Measurements from ENCODE around the gene LIMS1. TPM values are rescaled to one million over a fixed set of nuclear protein-coding genes. Genes with fewer than 3 reads are reported as not detected.

The LIMS1 gene
- total RNA-seq, 2 donors from 2014 or later = 104 to 122 TPM

DNA sequence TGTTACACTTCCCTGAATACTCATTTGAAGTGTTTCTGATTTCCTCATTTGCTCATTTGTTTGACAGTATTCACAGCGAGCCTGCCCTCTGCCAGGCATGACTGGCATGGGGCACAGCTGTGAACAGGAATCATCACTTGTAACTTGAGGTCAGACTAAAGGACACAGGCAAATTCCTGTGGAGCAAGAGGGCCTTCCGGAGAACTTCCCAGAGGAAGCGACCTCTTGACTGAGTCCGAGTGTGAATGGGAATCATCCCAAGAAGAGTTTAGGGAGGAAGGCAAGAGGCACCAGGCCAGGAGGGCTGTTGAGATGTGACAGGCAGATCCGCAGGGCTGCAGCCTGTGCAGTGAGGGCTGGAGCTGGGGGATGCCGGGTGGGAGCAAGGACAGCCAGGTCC, 45.4 kb downstream of the LIMS1 start:
- no peak for ATAC-seq (replicated peaks in 1 of 2)
- H3K27me3 Mint-ChIP-seq (ENCODE audit: low read depth) = no peaks in the 10 kb centered on the region
- H3K9me3 Mint-ChIP-seq = no peaks in the 10 kb centered on the region
- peaks cover 65% of the 10 kb centered on the region for H3K4me1 Mint-ChIP-seq (ENCODE audit: low read depth)
- peaks cover 0 to 1% of the 10 kb centered on the region in 2 donors for H3K36me3 Mint-ChIP-seq (ENCODE audit: insufficient read depth in 2 of 2)
- peak overlapping the region; percentile 48 to 65 for H3K4me3 Mint-ChIP-seq
- DNase-seq = no peak
- H3K27ac Mint-ChIP-seq = no peak overlapping the region

DNA sequence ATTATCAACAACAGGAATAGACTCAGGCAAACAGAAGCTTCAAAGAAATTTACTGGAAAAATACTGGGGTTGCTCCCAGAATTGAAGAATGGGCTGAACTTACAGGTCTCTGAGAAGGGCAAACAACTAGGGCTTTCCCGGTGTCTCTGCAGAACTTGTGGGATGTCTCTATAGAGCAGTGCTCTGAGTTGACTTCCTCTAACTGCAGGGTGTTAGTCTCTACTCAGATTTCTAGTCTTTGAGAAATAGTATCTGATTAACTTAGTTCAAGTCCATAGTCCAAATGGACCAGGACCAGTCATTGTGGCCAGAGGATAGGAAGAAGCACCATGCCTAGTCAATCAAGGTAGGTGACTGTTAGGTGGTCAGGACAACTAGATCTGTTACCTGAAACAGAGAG, 45.8 kb downstream of the LIMS1 start:
- Mint-ChIP-seq H3K27ac (peak overlapping the region; percentile 95), H3K27me3 (ENCODE audit: low read depth) (no peaks in the 10 kb centered on the region), H3K4me1 (ENCODE audit: low read depth) (peaks cover 61% of the 10 kb centered on the region), H3K9me3 (no peaks in the 10 kb centered on the region), H3K36me3 (ENCODE audit: insufficient read depth in 2 of 2) (peaks cover 0 to 1% of the 10 kb centered on the region in 2 donors), H3K4me3 (peak overlapping the region; percentile 41 to 65)
- DNase-seq (no peak), ATAC-seq (replicated peaks in 1 of 2) (peak in 1 of 2 donors; percentile 1)

DNA sequence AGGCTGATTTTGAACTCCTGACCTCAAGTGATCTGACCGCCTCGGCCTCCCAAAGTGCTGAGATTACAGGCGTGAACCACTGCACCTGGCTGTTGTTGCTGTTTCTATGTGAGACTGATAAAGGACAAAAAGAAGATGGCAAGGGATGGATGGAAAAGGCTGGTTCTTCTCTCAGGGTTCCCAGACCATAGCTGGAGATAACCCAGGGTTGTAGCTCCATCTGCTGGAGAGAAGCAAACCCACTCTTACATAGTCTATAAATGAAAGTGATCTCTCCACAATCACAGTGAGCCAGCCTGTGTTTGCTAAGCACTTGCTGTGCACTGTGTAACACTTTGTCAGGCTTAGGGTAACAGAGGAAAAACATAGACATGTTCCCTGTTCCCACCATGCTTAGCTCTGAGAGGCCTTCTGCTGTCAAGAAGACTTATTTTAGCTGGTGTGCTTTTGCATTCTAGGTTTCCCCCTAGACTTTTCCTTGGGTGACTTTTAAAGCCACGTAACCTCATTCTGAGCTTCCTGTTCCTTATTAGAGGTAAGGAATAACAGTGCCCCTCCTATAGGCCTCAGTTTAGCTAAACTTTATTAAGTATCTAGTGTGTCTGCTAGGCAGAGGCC, 49.7 kb downstream of the LIMS1 start:
- peaks cover 55% of the 10 kb centered on the region for H3K4me1 Mint-ChIP-seq (ENCODE audit: low read depth)
- no peaks in the 10 kb centered on the region for H3K27me3 Mint-ChIP-seq (ENCODE audit: low read depth)
- H3K9me3 Mint-ChIP-seq = no peaks in the 10 kb centered on the region
- DNase-seq (peak; percentile 44 to 68), ATAC-seq (replicated peaks in 1 of 2) (peak; percentile 73 to 77)
- peaks cover 0 to 1% of the 10 kb centered on the region in 2 donors for H3K36me3 Mint-ChIP-seq (ENCODE audit: insufficient read depth in 2 of 2)
- H3K27ac Mint-ChIP-seq = peak overlapping the region; percentile 33
- peak overlapping the region in 1 of 2 donors; percentile 33 for H3K4me3 Mint-ChIP-seq

DNA sequence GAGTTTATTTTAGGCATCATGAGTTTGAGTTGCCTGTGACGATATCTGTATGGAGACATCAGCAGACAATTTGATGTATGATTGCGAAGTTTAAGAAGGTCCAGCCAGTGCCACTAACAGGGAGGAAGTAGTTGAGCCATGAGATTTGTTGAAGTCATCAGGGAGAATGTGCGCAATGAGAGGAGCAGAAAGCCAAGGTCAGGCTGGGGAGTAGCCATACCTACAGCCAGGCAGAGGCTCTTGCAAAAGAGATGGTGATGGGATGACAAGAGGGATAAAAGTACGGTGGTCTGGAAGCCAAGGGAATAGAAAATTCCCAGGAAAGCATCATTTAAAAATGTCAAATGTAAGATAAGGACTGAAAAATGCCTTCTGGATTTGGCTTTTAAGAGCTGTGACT, 51.2 kb downstream of the LIMS1 start:
- peaks cover 0 to 1% of the 10 kb centered on the region in 2 donors for H3K36me3 Mint-ChIP-seq (ENCODE audit: insufficient read depth in 2 of 2)
- no peak overlapping the region for H3K27ac Mint-ChIP-seq

DNA sequence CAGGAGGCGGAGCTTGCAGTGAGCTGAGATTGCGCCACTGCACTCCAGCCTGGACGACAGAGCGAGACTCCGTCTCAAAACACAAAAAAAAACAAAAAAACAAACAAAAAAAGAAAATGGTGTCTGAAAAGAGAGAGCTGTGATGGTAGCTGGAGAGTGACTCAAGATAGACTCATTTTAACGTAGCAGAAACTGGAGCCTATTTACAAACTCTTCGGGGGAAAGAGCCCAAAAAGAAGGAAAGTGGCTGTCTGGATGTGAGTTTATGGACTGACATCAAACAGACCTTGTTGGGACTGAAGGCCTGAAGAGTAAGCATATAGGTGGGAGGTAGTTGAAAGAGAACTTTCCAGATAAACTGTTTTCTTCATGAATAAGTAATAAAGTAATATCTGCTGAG, 51.8 kb downstream of the LIMS1 start:
- Mint-ChIP-seq H3K36me3 (ENCODE audit: insufficient read depth in 2 of 2) (peaks cover 0 to under 1% of the 10 kb centered on the region in 2 donors), H3K9me3 (no peaks in the 10 kb centered on the region), H3K27ac (no peak overlapping the region), H3K4me1 (ENCODE audit: low read depth) (peaks cover 58% of the 10 kb centered on the region), H3K27me3 (ENCODE audit: low read depth) (no peaks in the 10 kb centered on the region), H3K4me3 (no peak overlapping the region)
- no peak for DNase-seq
- no peak for ATAC-seq (replicated peaks in 1 of 2)

More for the DNA sequence above, 51.2 kb downstream of the LIMS1 start:
- Mint-ChIP-seq H3K4me1 (ENCODE audit: low read depth) (peaks cover 58% of the 10 kb centered on the region), H3K4me3 (no peak overlapping the region), H3K9me3 (no peaks in the 10 kb centered on the region), H3K27me3 (ENCODE audit: low read depth) (no peaks in the 10 kb centered on the region)
- ATAC-seq (replicated peaks in 1 of 2) (no peak), DNase-seq (no peak)

DNA sequence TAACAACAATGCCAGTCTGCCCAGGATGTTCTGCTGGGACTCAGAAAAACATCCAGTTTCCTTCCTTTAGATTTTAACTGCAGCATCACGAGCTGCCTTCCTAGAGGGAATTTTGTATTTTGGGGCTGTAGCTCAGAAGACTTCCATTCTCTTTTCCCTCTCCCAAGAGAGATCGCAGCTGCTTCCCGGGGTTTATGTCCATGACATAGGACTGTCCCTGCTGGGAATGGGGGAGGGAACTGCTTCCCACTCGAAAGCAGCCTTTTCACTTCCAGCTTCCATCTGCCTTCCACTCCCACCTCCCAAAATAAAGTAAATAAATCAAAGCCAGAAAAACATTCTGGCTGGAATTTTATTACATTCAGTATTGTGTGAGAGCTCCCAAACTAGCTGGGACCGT, 52.4 kb downstream of the LIMS1 start:
- no peaks in the 10 kb centered on the region for H3K27me3 Mint-ChIP-seq (ENCODE audit: low read depth)
- H3K9me3 Mint-ChIP-seq = no peaks in the 10 kb centered on the region
- DNase-seq = no peak
- no peak for ATAC-seq (replicated peaks in 1 of 2)
- H3K27ac Mint-ChIP-seq = no peak overlapping the region
- H3K4me1 Mint-ChIP-seq (ENCODE audit: low read depth) = peaks cover 53% of the 10 kb centered on the region
- H3K36me3 Mint-ChIP-seq (ENCODE audit: insufficient read depth in 2 of 2) = peaks cover 0 to 2% of the 10 kb centered on the region in 2 donors
- no peak overlapping the region for H3K4me3 Mint-ChIP-seq

DNA sequence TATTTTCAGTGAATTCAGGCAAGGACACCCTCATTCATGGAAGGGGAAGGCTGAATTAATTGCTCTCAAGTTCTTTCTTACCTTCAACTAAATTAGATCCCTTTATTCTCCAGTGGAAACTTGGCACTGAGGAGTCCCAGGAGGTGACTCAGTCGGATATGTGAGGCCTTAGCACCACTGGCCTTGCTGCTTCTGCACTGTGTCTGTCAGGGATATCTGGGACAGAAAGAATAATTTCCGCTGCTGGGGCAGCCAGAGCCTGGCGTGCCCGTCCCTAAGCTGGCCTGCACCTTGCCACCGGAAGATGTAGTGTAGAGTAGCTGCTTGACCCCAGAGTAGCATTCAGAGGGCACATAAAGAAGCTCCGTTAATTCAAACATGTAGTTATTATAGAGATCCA, 53.4 kb downstream of the LIMS1 start:
- Mint-ChIP-seq H3K9me3 (no peaks in the 10 kb centered on the region), H3K27ac (no peak overlapping the region), H3K4me3 (no peak overlapping the region), H3K4me1 (ENCODE audit: low read depth) (peaks cover 48% of the 10 kb centered on the region), H3K27me3 (ENCODE audit: low read depth) (no peaks in the 10 kb centered on the region), H3K36me3 (ENCODE audit: insufficient read depth in 2 of 2) (peaks cover 0 to 2% of the 10 kb centered on the region in 2 donors)
- ATAC-seq (replicated peaks in 1 of 2) (no peak), DNase-seq (no peak)

DNA sequence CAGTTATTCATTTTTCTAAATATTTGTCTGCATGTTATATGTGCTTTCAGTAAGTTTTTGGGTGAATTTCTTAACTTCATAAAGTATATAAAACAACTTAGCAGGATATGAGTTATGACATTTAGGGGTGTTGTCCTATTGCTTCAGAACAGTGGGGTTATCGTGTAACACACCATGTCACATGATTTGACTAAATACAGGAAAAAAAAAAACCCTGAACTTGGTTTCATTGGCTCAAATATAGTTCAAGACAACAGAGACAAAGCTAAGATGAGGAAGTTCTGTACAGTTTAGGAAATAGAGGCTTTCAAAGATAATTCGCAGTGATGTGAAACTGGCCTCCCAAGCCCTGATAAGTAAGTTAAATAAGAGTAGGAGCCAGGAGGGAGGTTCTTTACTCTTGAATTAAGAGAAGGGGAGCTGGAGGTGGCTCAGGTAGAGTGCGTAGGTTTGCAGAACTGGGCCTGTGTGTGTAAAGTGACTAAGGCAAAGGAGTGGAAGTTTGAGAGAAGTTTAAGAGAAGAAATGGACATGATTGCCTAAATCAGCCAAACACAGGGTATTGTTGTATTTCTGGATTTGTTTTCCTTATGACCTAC, 53.9 kb downstream of the LIMS1 start:
- peak overlapping the region in 1 of 2 donors; percentile 27 for H3K4me3 Mint-ChIP-seq
- no peaks in the 10 kb centered on the region for H3K27me3 Mint-ChIP-seq (ENCODE audit: low read depth)
- no peak for DNase-seq
- peak overlapping the region; percentile 64 for H3K27ac Mint-ChIP-seq
- ATAC-seq (replicated peaks in 1 of 2) = peak in 1 of 2 donors; percentile 50
- H3K9me3 Mint-ChIP-seq = no peaks in the 10 kb centered on the region
- peaks cover 52% of the 10 kb centered on the region for H3K4me1 Mint-ChIP-seq (ENCODE audit: low read depth)
- peaks cover 0 to 2% of the 10 kb centered on the region in 2 donors for H3K36me3 Mint-ChIP-seq (ENCODE audit: insufficient read depth in 2 of 2)

DNA sequence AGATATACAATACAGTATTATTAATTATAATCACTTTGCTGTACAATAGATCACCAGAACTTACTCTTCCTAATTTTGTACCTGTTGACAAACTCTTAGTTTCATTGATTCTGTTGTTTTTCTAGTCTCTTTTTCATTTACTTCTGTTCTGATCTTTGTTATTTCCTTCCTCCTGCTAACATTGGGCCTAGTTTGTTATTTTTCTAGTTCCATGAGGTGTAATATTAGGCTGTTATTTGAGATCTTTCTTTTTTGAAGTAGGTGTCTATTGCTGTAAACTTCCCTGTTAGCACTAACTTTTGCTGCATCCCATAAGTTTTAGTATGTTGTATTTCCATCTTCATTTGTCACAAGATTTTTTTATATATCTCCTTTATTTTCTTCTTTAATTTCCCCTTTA, 55.1 kb downstream of the LIMS1 start:
- no peak for ATAC-seq (replicated peaks in 1 of 2)
- Mint-ChIP-seq H3K27ac (peak overlapping the region; percentile 71), H3K4me3 (no peak overlapping the region), H3K36me3 (ENCODE audit: insufficient read depth in 2 of 2) (peaks cover 0 to 2% of the 10 kb centered on the region in 2 donors), H3K27me3 (ENCODE audit: low read depth) (no peaks in the 10 kb centered on the region), H3K4me1 (ENCODE audit: low read depth) (peaks cover 56% of the 10 kb centered on the region), H3K9me3 (no peaks in the 10 kb centered on the region)
- no peak for DNase-seq

DNA sequence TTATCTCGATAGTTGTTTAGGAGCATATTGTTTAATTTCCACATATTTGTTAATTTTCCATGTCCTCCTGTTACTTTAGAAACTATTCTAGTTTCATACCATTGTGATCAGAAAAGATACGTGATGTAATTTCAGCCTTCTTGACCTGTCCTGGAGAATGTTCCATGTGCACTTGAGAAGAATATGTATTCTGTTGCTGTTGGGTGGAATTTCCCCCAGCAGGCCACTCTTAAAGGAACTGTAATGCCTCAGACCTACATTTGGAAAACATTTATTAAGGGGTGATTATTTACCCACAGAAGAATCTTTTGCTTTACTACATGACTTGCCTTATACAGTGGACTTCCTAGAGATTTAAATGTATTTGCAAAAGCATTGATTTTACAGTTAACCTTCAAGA, 55.5 kb downstream of the LIMS1 start:
- Mint-ChIP-seq H3K4me1 (ENCODE audit: low read depth) (peaks cover 57% of the 10 kb centered on the region), H3K36me3 (ENCODE audit: insufficient read depth in 2 of 2) (peaks cover 0 to 2% of the 10 kb centered on the region in 2 donors)

DNA sequence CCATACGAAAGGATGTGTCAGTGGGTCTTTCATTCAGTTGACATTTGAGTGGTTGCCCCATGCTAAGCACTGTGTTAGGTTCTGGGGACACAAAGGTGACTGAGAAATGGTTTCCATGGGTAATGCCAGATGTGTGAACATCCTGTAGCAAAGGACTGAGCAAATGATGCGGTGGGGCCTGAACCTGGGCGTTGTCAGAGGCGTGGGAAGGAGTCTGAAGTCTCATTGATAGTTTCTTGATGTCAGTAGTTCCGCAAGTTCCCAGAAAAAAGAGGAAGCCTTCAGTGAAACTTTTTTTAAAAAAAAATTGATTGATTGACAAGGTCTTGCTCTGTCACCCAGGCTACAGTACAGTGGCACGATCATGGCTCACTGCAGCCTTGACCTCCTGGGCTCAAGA, 56.9 kb downstream of the LIMS1 start:
- no peak overlapping the region for H3K4me3 Mint-ChIP-seq
- ATAC-seq (replicated peaks in 1 of 2) (peak; percentile 44 to 63), DNase-seq (no peak)
- H3K9me3 Mint-ChIP-seq = no peaks in the 10 kb centered on the region
- no peaks in the 10 kb centered on the region for H3K27me3 Mint-ChIP-seq (ENCODE audit: low read depth)
- H3K4me1 Mint-ChIP-seq (ENCODE audit: low read depth) = peaks cover 70% of the 10 kb centered on the region
- no peak overlapping the region for H3K27ac Mint-ChIP-seq
- peaks cover 0 to 2% of the 10 kb centered on the region in 2 donors for H3K36me3 Mint-ChIP-seq (ENCODE audit: insufficient read depth in 2 of 2)

More for the DNA sequence above, 55.5 kb downstream of the LIMS1 start:
- H3K27me3 Mint-ChIP-seq (ENCODE audit: low read depth) = no peaks in the 10 kb centered on the region
- H3K9me3 Mint-ChIP-seq = no peaks in the 10 kb centered on the region
- no peak overlapping the region for H3K4me3 Mint-ChIP-seq
- ATAC-seq (replicated peaks in 1 of 2) (no peak), DNase-seq (no peak)
- H3K27ac Mint-ChIP-seq = peak overlapping the region; percentile 71

DNA sequence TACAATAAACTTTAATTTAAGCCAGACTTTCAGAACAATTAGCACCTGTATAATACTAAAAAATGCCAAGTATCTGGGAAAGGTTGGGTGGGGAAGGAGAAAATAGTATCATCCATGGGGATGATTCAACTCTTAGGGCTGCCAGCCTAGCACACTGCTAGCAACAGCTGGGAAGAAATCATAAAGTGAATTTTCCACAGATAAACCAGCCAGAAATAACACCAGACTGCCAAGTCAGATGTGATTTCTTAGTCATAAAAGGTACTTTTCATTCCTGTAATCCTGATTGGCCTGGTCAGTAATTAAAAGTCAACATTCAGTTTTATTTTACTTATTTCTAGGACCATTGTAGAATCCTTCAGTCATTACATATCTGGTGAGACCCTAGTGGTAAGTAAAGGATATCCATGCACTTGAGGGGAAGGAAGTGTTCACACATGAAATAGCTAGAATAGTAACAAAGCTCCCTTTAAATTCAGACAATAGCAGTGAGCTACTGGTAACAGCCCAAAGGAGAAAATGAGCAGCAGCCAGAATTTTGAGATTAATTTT, 59.4 kb downstream of the LIMS1 start:
- peak overlapping the region; percentile 94 for H3K27ac Mint-ChIP-seq
- no peak for DNase-seq
- ATAC-seq (replicated peaks in 1 of 2) = peak in 1 of 2 donors; percentile 16
- H3K36me3 Mint-ChIP-seq (ENCODE audit: insufficient read depth in 2 of 2) = peaks cover 0 to 2% of the 10 kb centered on the region in 2 donors
- no peaks in the 10 kb centered on the region for H3K9me3 Mint-ChIP-seq
- peak overlapping the region; percentile 76 to 93 for H3K4me3 Mint-ChIP-seq
- H3K27me3 Mint-ChIP-seq (ENCODE audit: low read depth) = no peaks in the 10 kb centered on the region
- peaks cover 70% of the 10 kb centered on the region for H3K4me1 Mint-ChIP-seq (ENCODE audit: low read depth)

DNA sequence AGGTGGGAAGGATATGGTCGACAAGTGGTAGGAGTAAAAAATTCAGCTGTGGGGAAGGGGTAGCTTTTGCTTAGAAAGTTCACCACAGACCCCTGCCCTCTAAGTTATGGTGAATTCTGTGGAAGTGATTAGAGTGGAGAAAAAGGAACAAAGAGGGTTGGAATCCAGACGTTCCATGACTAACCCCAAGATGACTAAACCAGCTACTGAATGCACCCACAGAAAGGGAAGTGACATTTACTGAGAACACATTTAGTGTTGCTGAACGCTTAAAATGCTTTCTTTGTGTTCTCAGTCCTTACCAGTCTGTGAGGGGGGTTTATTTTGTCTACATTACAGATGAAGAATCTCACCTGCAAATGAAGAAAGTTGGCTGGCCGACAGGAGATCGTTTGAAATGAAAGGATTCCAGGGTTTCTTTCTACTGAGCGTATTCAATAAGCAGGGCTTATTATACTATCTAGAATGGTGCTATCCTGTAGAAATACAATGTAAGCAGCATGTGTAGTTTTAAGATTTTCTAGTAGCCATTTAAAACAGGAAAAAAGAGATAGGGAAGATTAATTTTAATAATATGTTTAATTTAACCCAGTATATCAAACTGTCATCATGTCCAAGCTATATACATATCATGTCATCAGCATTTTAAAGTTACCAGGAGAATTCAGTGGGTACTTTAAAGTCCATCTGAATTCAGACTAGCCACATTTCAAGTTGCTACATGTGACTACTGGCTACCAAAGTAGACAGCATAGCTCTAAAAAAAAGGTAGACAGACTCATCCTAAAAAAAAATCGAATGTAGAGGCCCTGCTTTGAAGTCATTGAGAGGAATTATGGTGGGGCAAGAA, 60.1 kb downstream of the LIMS1 start:
- peak overlapping the region; percentile 76 to 93 for H3K4me3 Mint-ChIP-seq
- H3K4me1 Mint-ChIP-seq (ENCODE audit: low read depth) = peaks cover 64% of the 10 kb centered on the region
- H3K27ac Mint-ChIP-seq = peak overlapping the region; percentile 94
- H3K36me3 Mint-ChIP-seq (ENCODE audit: insufficient read depth in 2 of 2) = peaks cover 0 to 2% of the 10 kb centered on the region in 2 donors
- ATAC-seq (replicated peaks in 1 of 2) (peak; percentile 85), DNase-seq (no peak)
- H3K27me3 Mint-ChIP-seq (ENCODE audit: low read depth) = no peaks in the 10 kb centered on the region
- H3K9me3 Mint-ChIP-seq = no peaks in the 10 kb centered on the region
